ENCODE measurements around the gene NCR2.
"Not testable (repeated sequence)": the region's sequence is repeated elsewhere in the genome, so short reads cannot be mapped to it uniquely, and the experiment has no call there.

NCR2 gene

GRCh38 chr6:41335296-41335695 lies at the start of gene NCR2:
Gene NCR2 (plus strand): TSS chr6:41335608. CDS start chr6:41335877, 269 bp downstream.
- no peak for DNase-seq

- no peak for DNase-seq
Measured at GRCh38 chr6:41286544-41287346, 48.7 kb upstream of the NCR2 start, which contains the start of gene TREM1. Gene TREM1 (minus strand): TSS chr6:41286682. CDS start chr6:41286655, 27 bp downstream.

GRCh38 chr6:41288030-41288753 lies 47.2 kb upstream of the NCR2 start:
- no peak for DNase-seq

- DNase-seq: no peak
Measured at GRCh38 chr6:41288754-41289129, 46.7 kb upstream of the NCR2 start.

- no peak for DNase-seq
Measured at GRCh38 chr6:41289815-41290214, 45.6 kb upstream of the NCR2 start.

GRCh38 chr6:41291717-41292116 lies 43.7 kb upstream of the NCR2 start:
- no peak for DNase-seq

- DNase-seq: no peak
Measured at GRCh38 chr6:41294214-41294872, 41.1 kb upstream of the NCR2 start.

GRCh38 chr6:41297248-41297647 lies 38.2 kb upstream of the NCR2 start:
- not testable (repeated sequence) for DNase-seq

GRCh38 chr6:41298785-41299502 lies 36.5 kb upstream of the NCR2 start:
- no peak for DNase-seq

- DNase-seq: no peak
Measured at GRCh38 chr6:41302638-41303037, 32.8 kb upstream of the NCR2 start.

GRCh38 chr6:41306187-41306854 lies 29.1 kb upstream of the NCR2 start:
- DNase-seq: peak; percentile 47

GRCh38 chr6:41315203-41315602 lies 20.2 kb upstream of the NCR2 start:
- no peak for DNase-seq

- no peak for DNase-seq
Measured at GRCh38 chr6:41315943-41316620, 19.3 kb upstream of the NCR2 start.

- DNase-seq: no peak
Measured at GRCh38 chr6:41318261-41318653, 17.2 kb upstream of the NCR2 start.

GRCh38 chr6:41318654-41319565 lies 16.5 kb upstream of the NCR2 start:
- peak; percentile 70 for DNase-seq

GRCh38 chr6:41321183-41321582 lies 14.2 kb upstream of the NCR2 start:
- DNase-seq: no peak

GRCh38 chr6:41325446-41326066 lies 9.9 kb upstream of the NCR2 start:
- DNase-seq: no peak

GRCh38 chr6:41326092-41326491 lies 9.3 kb upstream of the NCR2 start:
- no peak for DNase-seq

- DNase-seq: no peak
Measured at GRCh38 chr6:41327177-41327576, 8.2 kb upstream of the NCR2 start.
